ENCODE results near the gene CNR2. TPM values are rescaled to one million over a fixed set of nuclear protein-coding genes. Genes with fewer than 3 reads are reported as not detected.

CNR2 gene
- polyA plus RNA-seq, 3 donors: 0.03 to 0.12 (median 0.11) TPM

GRCh38 chr1:23885222-23885621 lies 27.9 kb downstream of the CNR2 start:
- no peaks in the 10 kb centered on the region for H3K27me3 ChIP-seq (ENCODE audit: control insufficient read depth in 2 of 2, insufficient read depth in 2 of 2, low read length in 2 of 2)
- H3K9me3 ChIP-seq (replicated peaks in 1 of 2; ENCODE audit: control insufficient read depth in 1 of 2, insufficient read depth in 1 of 2, low read length in 2 of 2): no peaks in the 10 kb centered on the region
- no peak overlapping the region for H3K4me3 Mint-ChIP-seq
- no peaks in the 10 kb centered on the region for H4K20me1 ChIP-seq (ENCODE audit: insufficient read depth, low read length)
- H3K79me2 ChIP-seq (ENCODE audit: insufficient read depth, low read length): no peaks in the 10 kb centered on the region
- H3K36me3 ChIP-seq (replicated peaks in 1 of 2; ENCODE audit: control insufficient read depth in 1 of 2, insufficient read depth in 2 of 2, low read length in 2 of 2): no peaks in the 10 kb centered on the region
- H3K4me3 ChIP-seq (replicated peaks in 1 of 3; ENCODE audit: low read depth in 2 of 3, low read length in 3 of 3): no peak overlapping the region
- H3K4me1 ChIP-seq (ENCODE audit: control insufficient read depth in 1 of 2, insufficient read depth in 2 of 2, low read length in 2 of 2): peaks cover 20 to 23% of the 10 kb centered on the region in 2 donors
- no peak for TF ChIP-seq CTCF (IDR thresholded peaks at IDR 0.05)
- 95% methylated on average over 4 of the region's 4 CpGs for WGBS (ENCODE audit: insufficient coverage)
- H3K36me3 Mint-ChIP-seq: no peaks in the 10 kb centered on the region
- intact Hi-C loops (cut with micrococcal nuclease): no loop called here
- peaks cover 25% of the 10 kb centered on the region for H3K4me1 Mint-ChIP-seq
- peak overlapping the region in 1 of 7 donors; percentile 35 for H3K27ac Mint-ChIP-seq
- no peak overlapping the region for H3K4me2 ChIP-seq (replicated peaks; ENCODE audit: extremely low read depth, low read length, poor library complexity, severe bottlenecking)
- H3K9ac ChIP-seq (ENCODE audit: insufficient read depth, low read length, poor library complexity, severe bottlenecking): no peak overlapping the region
- no peak overlapping the region for H2AFZ ChIP-seq (ENCODE audit: insufficient read depth, low read depth, low read length, poor library complexity, severe bottlenecking)
- H3K27ac ChIP-seq (ENCODE audit: low read depth in 1 of 2, low read length in 2 of 2): no peak overlapping the region
- no peaks in the 10 kb centered on the region for H3K27me3 Mint-ChIP-seq (ENCODE audit: low read depth in 3 of 3)
- DNase-seq: no peak
- peaks cover 0 to 1% (median 0%) of the 10 kb centered on the region in 7 donors for H3K9me3 Mint-ChIP-seq

- H3K4me2 ChIP-seq (replicated peaks; ENCODE audit: extremely low read depth, low read length, poor library complexity, severe bottlenecking): no peak overlapping the region
- H3K36me3 Mint-ChIP-seq: no peaks in the 10 kb centered on the region
- peaks cover 9 to 11% of the 10 kb centered on the region in 2 donors for H3K4me1 ChIP-seq (ENCODE audit: control insufficient read depth in 1 of 2, insufficient read depth in 2 of 2, low read length in 2 of 2)
- H3K4me1 Mint-ChIP-seq: peaks cover 10% of the 10 kb centered on the region
- H3K9me3 ChIP-seq (replicated peaks in 1 of 2; ENCODE audit: control insufficient read depth in 1 of 2, insufficient read depth in 1 of 2, low read length in 2 of 2): peaks cover 21 to 23% of the 10 kb centered on the region in 2 donors
- no peak overlapping the region for H2AFZ ChIP-seq (ENCODE audit: insufficient read depth, low read depth, low read length, poor library complexity, severe bottlenecking)
- H3K9ac ChIP-seq (ENCODE audit: insufficient read depth, low read length, poor library complexity, severe bottlenecking): no peak overlapping the region
- intact Hi-C loops (cut with micrococcal nuclease): no loop called here
- H3K9me3 Mint-ChIP-seq: peaks cover 20 to 24% (median 24%) of the 10 kb centered on the region in 7 donors
- H3K27me3 ChIP-seq (ENCODE audit: control insufficient read depth in 2 of 2, insufficient read depth in 2 of 2, low read length in 2 of 2): no peaks in the 10 kb centered on the region
- WGBS (ENCODE audit: insufficient coverage): 63% methylated on average over 1 of the region's 4 CpGs
- no peak overlapping the region for H3K4me3 Mint-ChIP-seq
- no peaks in the 10 kb centered on the region for H3K36me3 ChIP-seq (replicated peaks in 1 of 2; ENCODE audit: control insufficient read depth in 1 of 2, insufficient read depth in 2 of 2, low read length in 2 of 2)
- no peak for DNase-seq
- H3K27me3 Mint-ChIP-seq (ENCODE audit: low read depth in 3 of 3): peaks cover under 1 to 3% (median 2%) of the 10 kb centered on the region in 3 donors
- no peak overlapping the region for H3K27ac ChIP-seq (ENCODE audit: low read depth in 1 of 2, low read length in 2 of 2)
- peak overlapping the region in 1 of 7 donors; percentile 30 for H3K27ac Mint-ChIP-seq
- H3K79me2 ChIP-seq (ENCODE audit: insufficient read depth, low read length): no peaks in the 10 kb centered on the region
- no peaks in the 10 kb centered on the region for H4K20me1 ChIP-seq (ENCODE audit: insufficient read depth, low read length)
- no peak overlapping the region for H3K4me3 ChIP-seq (replicated peaks in 1 of 3; ENCODE audit: low read depth in 2 of 3, low read length in 3 of 3)
- TF ChIP-seq CTCF (IDR thresholded peaks at IDR 0.05): no peak
These were observed 30.4 kb downstream of the CNR2 start for GRCh38 chr1:23882746-23883145.
